Measurements from ENCODE around the gene CBLN3.

DNA sequence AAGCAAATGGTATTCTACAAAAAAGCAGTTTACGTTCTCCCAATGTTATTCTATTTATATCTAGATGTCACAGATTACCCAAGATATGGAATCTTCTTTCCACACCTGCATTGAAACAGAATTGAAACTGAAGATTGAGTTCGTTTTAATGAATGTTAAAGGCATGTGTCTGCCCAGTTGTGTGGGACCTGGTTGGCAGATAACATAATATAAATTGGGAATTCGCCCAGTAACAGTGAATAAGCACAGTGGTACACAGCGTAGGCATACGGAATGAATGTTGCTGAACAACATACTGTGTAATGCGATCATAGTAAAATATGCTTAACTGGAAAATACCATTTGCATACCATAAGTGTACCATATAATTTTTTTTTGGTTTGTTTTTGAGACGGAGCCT is 4.6 kb upstream of the CBLN3 start:
- TF ChIP-seq POLR2A (IDR thresholded peaks at IDR 0.05) (no peak), EP300 (IDR thresholded peaks at IDR 0.05) (no peak), POLR2AphosphoS5 (IDR thresholded peaks at IDR 0.05) (no peak)
- TF ChIP-seq, protein P1, sequence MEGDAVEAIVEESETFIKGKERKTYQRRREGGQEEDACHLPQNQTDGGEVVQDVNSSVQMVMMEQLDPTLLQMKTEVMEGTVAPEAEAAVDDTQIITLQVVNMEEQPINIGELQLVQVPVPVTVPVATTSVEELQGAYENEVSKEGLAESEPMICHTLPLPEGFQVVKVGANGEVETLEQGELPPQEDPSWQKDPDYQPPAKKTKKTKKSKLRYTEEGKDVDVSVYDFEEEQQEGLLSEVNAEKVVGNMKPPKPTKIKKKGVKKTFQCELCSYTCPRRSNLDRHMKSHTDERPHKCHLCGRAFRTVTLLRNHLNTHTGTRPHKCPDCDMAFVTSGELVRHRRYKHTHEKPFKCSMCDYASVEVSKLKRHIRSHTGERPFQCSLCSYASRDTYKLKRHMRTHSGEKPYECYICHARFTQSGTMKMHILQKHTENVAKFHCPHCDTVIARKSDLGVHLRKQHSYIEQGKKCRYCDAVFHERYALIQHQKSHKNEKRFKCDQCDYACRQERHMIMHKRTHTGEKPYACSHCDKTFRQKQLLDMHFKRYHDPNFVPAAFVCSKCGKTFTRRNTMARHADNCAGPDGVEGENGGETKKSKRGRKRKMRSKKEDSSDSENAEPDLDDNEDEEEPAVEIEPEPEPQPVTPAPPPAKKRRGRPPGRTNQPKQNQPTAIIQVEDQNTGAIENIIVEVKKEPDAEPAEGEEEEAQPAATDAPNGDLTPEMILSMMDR (IDR thresholded peaks at IDR 0.05), result no peak
